ENCODE results near the gene HNRNPC.

HNRNPC gene

DNA sequence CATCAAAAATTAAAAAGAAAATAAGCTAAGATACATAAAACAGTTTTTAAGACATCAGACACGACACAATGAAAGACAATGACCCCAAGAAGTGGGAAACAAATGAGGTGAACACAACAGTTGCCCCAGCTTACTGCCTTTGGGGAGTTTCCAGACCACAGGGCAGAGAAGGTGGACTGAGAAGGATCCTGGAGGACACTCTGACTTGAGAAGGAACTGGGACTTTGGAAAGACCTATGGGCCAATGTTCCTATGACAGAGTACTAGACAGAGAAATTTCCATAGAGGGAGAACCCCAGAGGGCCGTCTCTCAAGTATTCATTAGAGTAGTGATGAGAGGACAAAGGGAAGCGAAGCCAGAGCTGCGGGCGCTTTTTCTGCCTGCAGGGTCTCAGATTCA is 107.2 kb downstream of the HNRNPC start:
- no peaks in the 10 kb centered on the region for H4K20me1 ChIP-seq (ENCODE audit: insufficient read depth, low read length, poor library complexity, severe bottlenecking)
- H3F3A ChIP-seq (ENCODE audit: low read depth) = no peaks in the 10 kb centered on the region
- no peak overlapping the region for H3K4me3 ChIP-seq (ENCODE audit: low read length, poor library complexity, severe bottlenecking)
- no peaks in the 10 kb centered on the region for H3K79me2 ChIP-seq (ENCODE audit: insufficient read depth, low read length)
- no peak overlapping the region for H2AFZ ChIP-seq (ENCODE audit: low read length)
- no peaks in the 10 kb centered on the region for H3K4me1 ChIP-seq (ENCODE audit: insufficient read depth, low read length, poor library complexity, severe bottlenecking)
- no peak for TF ChIP-seq EZH2phosphoT487 (IDR thresholded peaks at IDR 0.05; ENCODE audit: borderline replicate concordance)
- TF ChIP-seq, protein P1, sequence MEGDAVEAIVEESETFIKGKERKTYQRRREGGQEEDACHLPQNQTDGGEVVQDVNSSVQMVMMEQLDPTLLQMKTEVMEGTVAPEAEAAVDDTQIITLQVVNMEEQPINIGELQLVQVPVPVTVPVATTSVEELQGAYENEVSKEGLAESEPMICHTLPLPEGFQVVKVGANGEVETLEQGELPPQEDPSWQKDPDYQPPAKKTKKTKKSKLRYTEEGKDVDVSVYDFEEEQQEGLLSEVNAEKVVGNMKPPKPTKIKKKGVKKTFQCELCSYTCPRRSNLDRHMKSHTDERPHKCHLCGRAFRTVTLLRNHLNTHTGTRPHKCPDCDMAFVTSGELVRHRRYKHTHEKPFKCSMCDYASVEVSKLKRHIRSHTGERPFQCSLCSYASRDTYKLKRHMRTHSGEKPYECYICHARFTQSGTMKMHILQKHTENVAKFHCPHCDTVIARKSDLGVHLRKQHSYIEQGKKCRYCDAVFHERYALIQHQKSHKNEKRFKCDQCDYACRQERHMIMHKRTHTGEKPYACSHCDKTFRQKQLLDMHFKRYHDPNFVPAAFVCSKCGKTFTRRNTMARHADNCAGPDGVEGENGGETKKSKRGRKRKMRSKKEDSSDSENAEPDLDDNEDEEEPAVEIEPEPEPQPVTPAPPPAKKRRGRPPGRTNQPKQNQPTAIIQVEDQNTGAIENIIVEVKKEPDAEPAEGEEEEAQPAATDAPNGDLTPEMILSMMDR (conservative IDR thresholded peaks at IDR 0.05; ENCODE audit: low read length) = no peak
- peaks cover 6% of the 10 kb centered on the region for H3K27me3 ChIP-seq (ENCODE audit: insufficient read depth, low read length, poor library complexity, severe bottlenecking)
- H3K9ac ChIP-seq (ENCODE audit: low read depth, low read length, poor library complexity, severe bottlenecking) = no peak overlapping the region
- H3K4me2 ChIP-seq (ENCODE audit: low read depth, low read length, poor library complexity, severe bottlenecking) = no peak overlapping the region
- H3K9me3 ChIP-seq (ENCODE audit: insufficient read depth, low read depth, low read length) = no peaks in the 10 kb centered on the region
- no peaks in the 10 kb centered on the region for H3K9me2 ChIP-seq (replicated peaks; ENCODE audit: low read depth, low read length)
- H3K36me3 ChIP-seq (ENCODE audit: insufficient read depth, low read length) = no peaks in the 10 kb centered on the region

DNA sequence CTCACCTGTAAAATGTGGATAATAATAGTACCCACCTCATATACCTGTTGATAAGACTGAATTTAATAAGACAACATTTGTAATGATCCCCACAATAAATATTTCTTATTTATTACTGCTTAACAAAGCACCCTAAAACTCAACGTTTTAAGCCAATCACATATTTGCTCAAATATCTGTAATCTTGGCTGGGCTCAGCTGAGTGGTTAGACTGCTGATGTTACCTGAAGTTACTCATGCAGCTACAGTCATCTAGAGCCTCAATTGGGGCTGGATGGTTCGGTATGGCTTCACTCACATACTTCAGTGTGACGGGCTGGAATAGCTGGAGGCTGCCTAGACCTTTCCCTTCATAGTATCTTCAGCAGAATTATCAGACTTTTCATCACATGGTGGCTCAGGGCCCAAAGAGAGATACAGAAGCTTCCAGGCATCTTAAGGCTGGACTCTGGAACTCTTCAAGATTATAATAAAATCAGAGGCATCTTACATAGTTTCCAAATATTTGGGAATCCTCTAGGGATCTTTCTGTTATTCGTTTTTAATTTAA is 109.1 kb downstream of the HNRNPC start:
- TF ChIP-seq, protein P1 (conservative IDR thresholded peaks at IDR 0.05; ENCODE audit: low read length) = no peak
- no peak for TF ChIP-seq EZH2phosphoT487 (IDR thresholded peaks at IDR 0.05; ENCODE audit: borderline replicate concordance)
- Histone ChIP-seq H3K9ac (ENCODE audit: low read depth, low read length, poor library complexity, severe bottlenecking) (no peak overlapping the region), H3K36me3 (ENCODE audit: insufficient read depth, low read length) (no peaks in the 10 kb centered on the region), H2AFZ (ENCODE audit: low read length) (no peak overlapping the region), H3F3A (ENCODE audit: low read depth) (no peaks in the 10 kb centered on the region), H3K27me3 (ENCODE audit: insufficient read depth, low read length, poor library complexity, severe bottlenecking) (peaks cover 16% of the 10 kb centered on the region), H3K9me2 (replicated peaks; ENCODE audit: low read depth, low read length) (no peaks in the 10 kb centered on the region), H3K4me3 (ENCODE audit: low read length, poor library complexity, severe bottlenecking) (no peak overlapping the region), H3K4me1 (ENCODE audit: insufficient read depth, low read length, poor library complexity, severe bottlenecking) (no peaks in the 10 kb centered on the region), H4K20me1 (ENCODE audit: insufficient read depth, low read length, poor library complexity, severe bottlenecking) (no peaks in the 10 kb centered on the region), H3K9me3 (ENCODE audit: insufficient read depth, low read depth, low read length) (no peaks in the 10 kb centered on the region), H3K4me2 (ENCODE audit: low read depth, low read length, poor library complexity, severe bottlenecking) (no peak overlapping the region), H3K79me2 (ENCODE audit: insufficient read depth, low read length) (no peaks in the 10 kb centered on the region)

Measured in Loucy (cell line).